Stomach (tissue), 9 donors: ENCODE data around the gene SLC1A2. TPM values are rescaled to one million over a fixed set of nuclear protein-coding genes. Genes with fewer than 3 reads are reported as not detected.

Source experiments
- DNase-seq, 2 donors: peaks; one replicate each; pipeline versions ENCODE4 v3.0.0 to v3.0.0-alpha.2; 2013 to 2019
- H3K27ac ChIP-seq, 5 donors: fragments of 200-600 bp in 4 of 5; sonication (generic) in 4 of 5; one replicate each; pipeline ENCODE4 v1.5.1; 2013 to 2019; ENCODE audit warnings: mild to moderate bottlenecking in 1 of 5, moderate library complexity in 1 of 5
- H3K27me3 ChIP-seq, 3 donors: fragments of 200-600 bp; sonication (generic); one replicate each; pipeline ENCODE4 v1.5.1; 2017 to 2019; ENCODE audit warnings: mixed run types in 1 of 3
- H3K36me3 ChIP-seq, 4 donors: fragments of 200-600 bp; sonication (generic); 1 replicate in 3 of 4; 2 replicates in 1 of 4; pipeline ENCODE4 v1.5.1; 2016 to 2019
- H3K4me1 ChIP-seq, 4 donors: fragments of 200-600 bp; sonication (generic); one replicate each; pipeline ENCODE4 v1.5.1; 2016 to 2019
- H3K4me3 ChIP-seq, 4 donors: fragments of 200-600 bp; sonication (generic) in 3 of 4; one replicate each; pipeline ENCODE4 v1.5.1; 2016 to 2019; ENCODE audit warnings: mild to moderate bottlenecking in 1 of 4
- H3K9me3 ChIP-seq, 4 donors: fragments of 200-600 bp; sonication (generic); one replicate each; pipeline ENCODE4 v1.5.1; 2016 to 2019
- CTCF ChIP-seq, 7 experiments: fragments of 450-650 bp in 4 of 7; fragments of 200-600 bp in 3 of 7; sonication (generic) in 3 of 7; IDR thresholded peaks; one replicate each; pipeline ENCODE4 v1.5.1; 2016 to 2019; ENCODE audit warnings: antibody characterized with exemption in 7 of 7, control low read depth in 2 of 7, mild to moderate bottlenecking in 1 of 7
- EP300 ChIP-seq: sonication (generic); formaldehyde crosslinking; IDR thresholded peaks from one replicate; pipeline ENCODE4 v1.6.1; 2017; ENCODE audit warnings: antibody characterized with exemption
- POLR2A ChIP-seq, 4 donors: fragments of 450-650 bp; IDR thresholded peaks; one replicate each; pipeline ENCODE4 v1.6.1; 2016; ENCODE audit warnings: antibody characterized with exemption in 4 of 4, control low read depth in 2 of 4, mild to moderate bottlenecking in 1 of 4, moderate library complexity in 1 of 4
- POLR2AphosphoS5 ChIP-seq, 3 donors: sonication (generic); formaldehyde crosslinking; IDR thresholded peaks; one replicate each; pipeline ENCODE4 v1.6.1; 2016; ENCODE audit warnings: antibody characterized with exemption in 3 of 3
- WGBS, 5 donors: extraction: QIAGEN DNeasy Blood & Tissue Kit in 3 of 5; methylation state at CpG; one replicate each; pipeline versions ENCODE4 v1.1.5 to v1.1.7; 2013 to 2018; 5-methylcytosine and 5-hydroxymethylcytosine counted together
- intact Hi-C: fragments of 100-400 bp; cut with DNase I; formaldehyde crosslinking; loops from one replicate; pipeline ENCODE4 v1.15.1; 2023; ENCODE audit warnings: low total_unique reads
- polyA plus RNA-seq, 3 donors: library from polyadenylated mRNA; stranded (reverse); fragments of 200-250 nt; gene quantifications; one replicate each; pipeline ENCODE4 v1.2.3, GENCODE V29; 2013
- total RNA-seq, 5 donors: library from RNA; depleted of rRNA; stranded (reverse); fragments of >200 nt; gene quantifications; one replicate each; pipeline versions ENCODE4 v1.1.0 to v1.2.3, GENCODE V29; 2014 to 2016
- donor health status: healthy with polysubstance abuse.
- donor health status: Bipolar disorder and iron deficiency.
- donor health status: healthy.

Gene SLC1A2
- total and polyA plus RNA-seq, 8 donors = 1.3 to 13.4 (median 3.2) TPM; not detected in 1

GRCh38 chr11:35292279-35292678, 127.1 kb downstream of the SLC1A2 start:
- Histone ChIP-seq H3K4me3 (no peak overlapping the region), H3K4me1 (peaks cover 0 to 16% (median 0%) of the 10 kb centered on the region in 4 donors), H3K36me3 (no peaks in the 10 kb centered on the region), H3K27me3 (no peaks in the 10 kb centered on the region), H3K27ac (no peak overlapping the region), H3K9me3 (no peaks in the 10 kb centered on the region)
- TF ChIP-seq EP300 (no peak), CTCF (IDR thresholded peaks at IDR 0.05) (no peak), POLR2AphosphoS5 (IDR thresholded peaks at IDR 0.05) (no peak), POLR2A (IDR thresholded peaks at IDR 0.05) (no peak)
- WGBS, 5 donors = 67 to 78% (median 74%) methylated on average over 5 of the region's 5 CpGs
- intact Hi-C loops = no loop called here
- DNase-seq = peak in 1 of 2 donors; percentile 24

GRCh38 chr11:35290876-35291275, 128.5 kb downstream of the SLC1A2 start:
- Histone ChIP-seq H3K36me3 (peaks cover 0 to 5% (median 0%) of the 10 kb centered on the region in 4 donors), H3K4me1 (peaks cover 0 to 16% (median 0%) of the 10 kb centered on the region in 4 donors), H3K27ac (no peak overlapping the region), H3K9me3 (no peaks in the 10 kb centered on the region), H3K4me3 (no peak overlapping the region), H3K27me3 (no peaks in the 10 kb centered on the region)
- no peak for DNase-seq
- WGBS, 5 donors = 69 to 96% (median 75%) methylated on average over 3 of the region's 3 CpGs
- TF ChIP-seq POLR2A (IDR thresholded peaks at IDR 0.05) = no peak
- TF ChIP-seq POLR2AphosphoS5 (IDR thresholded peaks at IDR 0.05) = no peak
- TF ChIP-seq EP300 = no peak
- no peak for TF ChIP-seq CTCF (IDR thresholded peaks at IDR 0.05)
- intact Hi-C loops = no loop called here

GRCh38 chr11:35289821-35290220, 129.5 kb downstream of the SLC1A2 start:
- WGBS, 5 donors = 60 to 82% (median 75%) methylated on average over 2 of the region's 2 CpGs
- Histone ChIP-seq H3K4me3 (no peak overlapping the region), H3K4me1 (peaks cover 0 to 16% (median 0%) of the 10 kb centered on the region in 4 donors), H3K27me3 (no peaks in the 10 kb centered on the region), H3K9me3 (no peaks in the 10 kb centered on the region), H3K36me3 (peaks cover 0 to 8% (median 0%) of the 10 kb centered on the region in 4 donors), H3K27ac (no peak overlapping the region)
- TF ChIP-seq POLR2A (IDR thresholded peaks at IDR 0.05) = no peak
- no peak for TF ChIP-seq CTCF (IDR thresholded peaks at IDR 0.05)
- TF ChIP-seq POLR2AphosphoS5 (IDR thresholded peaks at IDR 0.05) = no peak
- TF ChIP-seq EP300 = no peak
- DNase-seq = no peak
- intact Hi-C loops = no loop called here

- TF ChIP-seq EP300 (no peak), POLR2A (IDR thresholded peaks at IDR 0.05) (no peak)
- Histone ChIP-seq H3K36me3 (peaks cover 0 to 8% (median 0%) of the 10 kb centered on the region in 4 donors), H3K4me1 (peaks cover 0 to 16% (median 0%) of the 10 kb centered on the region in 4 donors), H3K9me3 (no peaks in the 10 kb centered on the region), H3K27ac (no peak overlapping the region), H3K27me3 (no peaks in the 10 kb centered on the region), H3K4me3 (no peak overlapping the region)
- intact Hi-C loops = no loop called here
- 60 to 85% (median 75%) methylated on average over 5 of the region's 5 CpGs for WGBS, 5 donors
- DNase-seq = no peak
These were observed 130.4 kb downstream of the SLC1A2 start for GRCh38 chr11:35288817-35289541.

- H3K9me3 ChIP-seq = no peaks in the 10 kb centered on the region
- peaks cover 0 to 8% (median 0%) of the 10 kb centered on the region in 4 donors for H3K36me3 ChIP-seq
- H3K27me3 ChIP-seq = no peaks in the 10 kb centered on the region
- no peak for DNase-seq
- no peak for TF ChIP-seq CTCF (IDR thresholded peaks at IDR 0.05)
- TF ChIP-seq POLR2A (IDR thresholded peaks at IDR 0.05) = no peak
- 70 to 84% (median 81%) methylated on average over 3 of the region's 3 CpGs for WGBS, 5 donors
- no peak overlapping the region for H3K4me3 ChIP-seq
- no peak overlapping the region for H3K27ac ChIP-seq
- H3K4me1 ChIP-seq = peaks cover 0 to 12% (median 0%) of the 10 kb centered on the region in 4 donors
- intact Hi-C loops = no loop called here
These were observed 131.0 kb downstream of the SLC1A2 start for GRCh38 chr11:35288309-35288708.
